B cell (primary cell): ENCODE results near the gene SLC8A3. TPM values are rescaled to one million over a fixed set of nuclear protein-coding genes. Genes with fewer than 3 reads are reported as not detected.

Experiments used
- ATAC-seq: fragments of 200-7000 bp; cut with Tn5 transposase; one replicate; pipeline ENCODE4 v1.10.0; 2021; ENCODE audit warnings: low read depth, mild to moderate bottlenecking, moderate number of reproducible peaks, moderate library complexity
- CTCF ChIA-PET: fragments of 350-600 bp; sonication (Branson Sonifier 250); formaldehyde crosslinking; loops from one replicate; lab custom pipeline; 2021; ENCODE audit warnings: antibody characterized with exemption, inconsistent platforms; lab: Charles Lee
- POLR2A ChIA-PET: fragments of 350-600 bp; sonication (Branson Sonifier 250); formaldehyde crosslinking; loops from one replicate; lab custom pipeline; 2021; ENCODE audit warnings: antibody characterized with exemption; lab: Charles Lee
- DNase-seq: peaks from one replicate; pipeline ENCODE4 v3.0.0; 2013
- H2AFZ ChIP-seq: 2 replicates; pipeline ENCODE4 v1.6.1; 2012; ENCODE audit warnings: mild to moderate bottlenecking, low read depth, low read length; ENCODE audit not compliant: insufficient read depth, poor library complexity, severe bottlenecking
- H3K27ac ChIP-seq, 2 donors: 1 replicate in 1 of 2; 2 replicates in 1 of 2; pipeline ENCODE4 v1.5.1; 2012 to 2013; ENCODE audit warnings: low read length in 2 of 2, mild to moderate bottlenecking in 2 of 2, moderate library complexity in 1 of 2
- H3K27me3 ChIP-seq, 4 experiments: fragments of 200-600 bp in 1 of 4; sonication (generic) in 1 of 4; replicated peaks in 1 of 4; 1 replicate in 2 of 4; 2 replicates in 2 of 4; pipeline versions ENCODE4 v1.6.1 to v1.7.0; 2013 to 2016; ENCODE audit warnings: low read length in 3 of 4, mild to moderate bottlenecking in 2 of 4, mixed read lengths in 1 of 4, moderate library complexity in 1 of 4; ENCODE audit not compliant: insufficient read depth in 4 of 4, control insufficient read depth in 3 of 4; ENCODE audit errors: control extremely low read depth in 1 of 4
- H3K36me3 ChIP-seq, 2 experiments: replicated peaks in 1 of 2; 1 replicate in 1 of 2; 2 replicates in 1 of 2; pipeline versions ENCODE4 v1.6.1 to v1.7.1; 2013; ENCODE audit warnings: low read length in 1 of 2; ENCODE audit not compliant: insufficient read depth in 2 of 2, control insufficient read depth in 1 of 2; ENCODE audit errors: control extremely low read depth in 1 of 2, extremely low read depth in 1 of 2
- H3K4me1 ChIP-seq, 2 donors: fragments of 200-600 bp in 1 of 2; sonication (generic) in 1 of 2; 1 replicate in 1 of 2; 2 replicates in 1 of 2; pipeline versions ENCODE4 v1.5.1 to v1.6.1; 2013 to 2017; ENCODE audit warnings: low read length in 2 of 2; ENCODE audit not compliant: control insufficient read depth in 2 of 2, insufficient read depth in 2 of 2
- H3K4me2 ChIP-seq: replicated peaks from 2 replicates; pipeline ENCODE3; 2012; ENCODE audit warnings: mild to moderate bottlenecking, low read depth, low read length; ENCODE audit not compliant: poor library complexity, severe bottlenecking
- H3K4me3 ChIP-seq, 5 experiments: fragments of 200-600 bp in 1 of 5; sonication (generic) in 1 of 5; 1 replicate in 3 of 5; 2 replicates in 2 of 5; pipeline versions ENCODE4 v1.5.1 to v1.7.0; 2011 to 2016; ENCODE audit warnings: low read length in 4 of 5, mild to moderate bottlenecking in 4 of 5, low read depth in 2 of 5, control low read depth in 1 of 5, moderate library complexity in 1 of 5; ENCODE audit not compliant: insufficient read depth in 1 of 5; ENCODE audit errors: control extremely low read depth in 1 of 5, extremely low read depth in 1 of 5
- H3K79me2 ChIP-seq: fragments of 200-600 bp; sonication (generic); one replicate; pipeline ENCODE4 v1.6.0; 2016; ENCODE audit warnings: low read length; ENCODE audit not compliant: control insufficient read depth, insufficient read depth
- H3K9ac ChIP-seq: fragments of 200-600 bp; sonication (generic); 2 replicates; pipeline ENCODE4 v1.6.1; 2017; ENCODE audit warnings: mild to moderate bottlenecking, low read length, moderate library complexity
- H3K9me3 ChIP-seq, 3 donors: one replicate each; pipeline versions ENCODE4 v1.6.1 to v1.7.1; 2013; ENCODE audit warnings: low read length in 2 of 3; ENCODE audit not compliant: control insufficient read depth in 2 of 3, insufficient read depth in 1 of 3; ENCODE audit errors: control extremely low read depth in 1 of 3
- H4K20me1 ChIP-seq: 2 replicates; pipeline ENCODE4 v1.6.0; 2012; ENCODE audit warnings: mild to moderate bottlenecking, low read length; ENCODE audit not compliant: insufficient read depth, control insufficient read depth, poor library complexity, severe bottlenecking
- H3K27ac Mint-ChIP-seq: one replicate; pipeline ENCODE4 v1.8.0; 2021; ENCODE audit warnings: mixed read lengths
- H3K27me3 Mint-ChIP-seq: one replicate; pipeline ENCODE4 v1.8.0; 2021; ENCODE audit warnings: mixed read lengths
- H3K4me1 Mint-ChIP-seq: one replicate; pipeline ENCODE4 v1.8.0; 2021; ENCODE audit warnings: mixed read lengths
- H3K4me3 Mint-ChIP-seq: one replicate; pipeline ENCODE4 v1.8.0; 2021; ENCODE audit warnings: mixed read lengths
- H3K9me3 Mint-ChIP-seq: one replicate; pipeline ENCODE4 v1.8.0; 2022; ENCODE audit warnings: mixed read lengths; ENCODE audit not compliant: insufficient read depth
- CTCF ChIP-seq: fragments of 200-600 bp; IDR thresholded peaks from one replicate; pipeline ENCODE4 v1.8.0; 2022; ENCODE audit warnings: antibody characterized with exemption, mild to moderate bottlenecking
- EZH2 ChIP-seq: IDR thresholded peaks from 2 replicates; pipeline ENCODE4 v1.6.1; 2012; ENCODE audit warnings: borderline replicate concordance, low read depth, mild to moderate bottlenecking, moderate library complexity, low read length; ENCODE audit not compliant: insufficient read depth, poor library complexity, severe bottlenecking
- WGBS: methylation state at CpG from one replicate; pipeline ENCODE4 v1.1.5; 2013; ENCODE audit warnings: missing lambda C conversion rate; ENCODE audit not compliant: insufficient coverage; 5-methylcytosine and 5-hydroxymethylcytosine counted together
- intact Hi-C: fragments of 100-400 bp; cut with micrococcal nuclease; formaldehyde crosslinking; loops from one replicate; pipeline ENCODE4 v1.10.0; 2022
- polyA plus RNA-seq: library from polyadenylated mRNA; depleted of rRNA; stranded (reverse); fragments of >200 nt; gene quantifications from 2 replicates; pipeline ENCODE4 v1.2.3, GENCODE V29; 2012
- total RNA-seq, 2 donors: library from RNA; stranded (reverse); fragments of 120-200 nt in 1 of 2; gene quantifications; 1 replicate in 1 of 2; 2 replicates in 1 of 2; pipeline versions ENCODE4 v1.2.3 to v1.2.4, GENCODE V29; 2013 to 2022

Gene SLC8A3
- total and polyA plus RNA-seq, 2 donors (not counting 1 experiment from before 2014, with no cell fraction given) = 0.07 to 0.09 TPM

- no peaks in the 10 kb centered on the region for H3K4me1 ChIP-seq
- no peak overlapping the region for H2AFZ ChIP-seq
- no peak overlapping the region for H3K27ac Mint-ChIP-seq
- TF ChIP-seq CTCF (no peak), EZH2 (no peak)
- H3K4me1 Mint-ChIP-seq = no peaks in the 10 kb centered on the region
- H3K4me3 ChIP-seq = no peak overlapping the region
- no peak overlapping the region for H3K4me2 ChIP-seq
- no peaks in the 10 kb centered on the region for H3K9me3 ChIP-seq
- H3K27me3 ChIP-seq = peaks cover 0 to 20% (median 11%) of the 10 kb centered on the region in 4 experiments
- ChIA-PET CTCF (no interaction called here), POLR2A (no interaction called here)
- H3K9me3 Mint-ChIP-seq = peaks cover 3% of the 10 kb centered on the region
- no peak overlapping the region for H3K4me3 Mint-ChIP-seq
- no peak for DNase-seq
- H3K9ac ChIP-seq = no peak overlapping the region
- H4K20me1 ChIP-seq = no peaks in the 10 kb centered on the region
- no peaks in the 10 kb centered on the region for H3K79me2 ChIP-seq
- no CpG with 5 or more reads among the region's 3 CpGs for WGBS
- H3K36me3 ChIP-seq = no peaks in the 10 kb centered on the region
- intact Hi-C loops = no loop called here
- no peak overlapping the region for H3K27ac ChIP-seq
- peaks cover 43% of the 10 kb centered on the region for H3K27me3 Mint-ChIP-seq
- no peak for ATAC-seq
Observed at GRCh38 chr14:70201994-70202393, 13.2 kb upstream of the SLC8A3 start.

GRCh38 chr14:70193396-70193795, 4.6 kb upstream of the SLC8A3 start:
- Mint-ChIP-seq H3K27ac (no peak overlapping the region), H3K27me3 (peaks cover 71% of the 10 kb centered on the region), H3K9me3 (peaks cover 9% of the 10 kb centered on the region), H3K4me1 (peaks cover 15% of the 10 kb centered on the region), H3K4me3 (no peak overlapping the region)
- ChIA-PET POLR2A (no interaction called here), CTCF (no interaction called here)
- no peaks in the 10 kb centered on the region for H3K9me3 ChIP-seq
- intact Hi-C loops = no loop called here
- WGBS = no CpG with 5 or more reads among the region's 4 CpGs
- no peak overlapping the region for H3K4me2 ChIP-seq
- DNase-seq = no peak
- no peak overlapping the region for H2AFZ ChIP-seq
- no peaks in the 10 kb centered on the region for H3K79me2 ChIP-seq
- no peak overlapping the region for H3K9ac ChIP-seq
- peaks cover 11 to 13% of the 10 kb centered on the region in 2 donors for H3K4me1 ChIP-seq
- H3K27ac ChIP-seq = no peak overlapping the region
- no peak for TF ChIP-seq CTCF
- no peak for TF ChIP-seq EZH2
- H3K36me3 ChIP-seq = no peaks in the 10 kb centered on the region
- H4K20me1 ChIP-seq = no peaks in the 10 kb centered on the region
- ATAC-seq = no peak
- H3K27me3 ChIP-seq = peaks cover 0 to 28% (median 18%) of the 10 kb centered on the region in 4 experiments
- H3K4me3 ChIP-seq = no peak overlapping the region
